ENCODE data around the gene NR1I3.
"Not testable (repeated sequence)": the region's sequence is repeated elsewhere in the genome, so short reads cannot be mapped to it uniquely, and the experiment has no call there.

Gene NR1I3

GRCh38 chr1:161260376-161261260, 22.6 kb upstream of the NR1I3 start:
- no peak for TF ChIP-seq CTCF (IDR thresholded peaks at IDR 0.05; ENCODE audit: control extremely low read depth, extremely low read depth, low read depth, missing control alignments)
- ChIA-PET POLR2A (no interaction called here), CTCF (interaction anchor here (0.8 to 1.4 kb wide), 9 partner anchors 22 to 189 kb away, joined by 3 to 4 read pairs (median 3); partner anchors contain the start of gene NR1I3)
- no peak for DNase-seq (ENCODE audit: extremely low spot score)

DNA sequence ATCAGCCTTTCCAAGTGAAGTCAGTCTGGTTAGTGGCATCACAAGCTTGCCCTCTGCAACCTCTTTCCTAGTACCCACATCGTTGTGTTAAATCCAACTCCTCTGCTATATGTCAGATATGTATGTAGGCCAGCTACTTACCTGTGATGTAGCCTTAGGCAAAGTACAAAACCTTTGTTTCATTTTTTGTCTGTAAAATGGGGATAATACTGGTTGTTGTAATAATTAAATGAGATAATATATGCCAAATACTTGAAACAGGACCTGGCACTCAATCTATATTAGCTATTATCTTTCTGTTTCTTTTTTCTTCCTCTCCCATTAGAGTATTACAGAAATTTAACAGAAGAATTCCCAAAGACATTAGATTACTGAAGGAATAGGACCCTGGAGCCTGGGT, 21.8 kb upstream of the NR1I3 start:
- no peak for TF ChIP-seq CTCF (IDR thresholded peaks at IDR 0.05; ENCODE audit: control extremely low read depth, extremely low read depth, low read depth, missing control alignments)
- ChIA-PET CTCF (interaction anchor here (1.1 to 1.7 kb wide), 2 partner anchors 29 to 32 kb away, joined by 3 to 11 read pairs; no protein-coding TSS in a partner anchor), POLR2A (no interaction called here)
- no peak for DNase-seq (ENCODE audit: extremely low spot score)

DNA sequence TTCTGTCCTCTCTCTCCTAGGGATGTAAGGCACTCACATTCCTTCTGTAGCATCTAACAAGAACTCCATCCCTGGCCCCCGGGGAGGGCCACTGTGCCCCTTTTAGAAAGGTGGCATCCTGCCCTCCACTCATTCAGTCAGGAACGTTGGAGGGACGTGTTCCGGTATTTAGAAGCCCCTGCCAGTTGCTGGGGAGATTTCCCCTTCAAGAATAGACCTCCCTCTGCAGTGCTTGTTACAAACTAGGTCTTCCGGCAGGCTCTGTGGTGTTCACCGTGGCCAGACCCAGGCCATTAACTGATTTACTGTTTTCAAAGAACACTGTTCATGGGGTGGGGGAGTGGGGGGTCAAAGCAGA, 21.3 kb upstream of the NR1I3 start:
- no peak for TF ChIP-seq CTCF (IDR thresholded peaks at IDR 0.05; ENCODE audit: control extremely low read depth, extremely low read depth, low read depth, missing control alignments)
- CTCF ChIA-PET = interaction anchor here (1.7 to 2.5 kb wide), 3 partner anchors 11 to 32 kb away, joined by 7 to 11 read pairs (median 8); no protein-coding TSS in a partner anchor
- POLR2A ChIA-PET = no interaction called here
- no peak for DNase-seq (ENCODE audit: extremely low spot score)

GRCh38 chr1:161258439-161259344, 20.7 kb upstream of the NR1I3 start, which contains the start of gene PCP4L1:
PCP4L1 (plus strand) TSS chr1:161258745; CDS start chr1:161258975, 230 bp downstream.
- ChIA-PET CTCF (interaction anchor here (0.7 to 2.5 kb wide), 7 partner anchors 10 to 123 kb away, joined by 3 to 11 read pairs (median 6); no protein-coding TSS in a partner anchor), POLR2A (interaction anchor here (0.6 kb wide), 1 partner anchor 10 kb away, joined by 6 read pairs; no protein-coding TSS in a partner anchor)
- no peak for TF ChIP-seq CTCF (IDR thresholded peaks at IDR 0.05; ENCODE audit: control extremely low read depth, extremely low read depth, low read depth, missing control alignments)
- peak; percentile 70 for DNase-seq (ENCODE audit: extremely low spot score)

DNA sequence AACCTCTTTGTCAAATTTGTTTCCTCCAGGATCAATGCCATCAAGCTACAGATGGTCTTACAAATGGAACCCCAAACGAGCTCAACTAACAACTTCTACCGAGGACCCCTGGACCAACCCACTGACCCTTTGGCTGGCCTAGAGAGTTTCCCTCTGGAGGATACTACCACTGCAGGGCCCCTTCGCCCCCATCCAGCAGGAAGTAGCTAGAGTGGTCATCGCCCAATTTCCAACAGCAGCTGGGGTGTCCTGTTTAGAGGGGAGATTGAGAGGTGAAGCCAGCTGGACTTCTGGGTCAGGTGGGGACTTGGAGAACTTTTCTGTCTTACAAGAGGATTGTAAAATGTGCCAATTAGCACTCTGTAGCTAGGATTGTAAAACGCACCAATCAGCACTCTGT, 19.1 kb upstream of the NR1I3 start:
- DNase-seq (ENCODE audit: extremely low spot score); POLR2A ChIA-PET: not testable (repeated sequence)
- CTCF ChIA-PET = interaction anchor here (0.8 to 2.5 kb wide), 9 partner anchors 9 to 125 kb away, joined by 3 to 7 read pairs (median 4); no protein-coding TSS in a partner anchor

DNA sequence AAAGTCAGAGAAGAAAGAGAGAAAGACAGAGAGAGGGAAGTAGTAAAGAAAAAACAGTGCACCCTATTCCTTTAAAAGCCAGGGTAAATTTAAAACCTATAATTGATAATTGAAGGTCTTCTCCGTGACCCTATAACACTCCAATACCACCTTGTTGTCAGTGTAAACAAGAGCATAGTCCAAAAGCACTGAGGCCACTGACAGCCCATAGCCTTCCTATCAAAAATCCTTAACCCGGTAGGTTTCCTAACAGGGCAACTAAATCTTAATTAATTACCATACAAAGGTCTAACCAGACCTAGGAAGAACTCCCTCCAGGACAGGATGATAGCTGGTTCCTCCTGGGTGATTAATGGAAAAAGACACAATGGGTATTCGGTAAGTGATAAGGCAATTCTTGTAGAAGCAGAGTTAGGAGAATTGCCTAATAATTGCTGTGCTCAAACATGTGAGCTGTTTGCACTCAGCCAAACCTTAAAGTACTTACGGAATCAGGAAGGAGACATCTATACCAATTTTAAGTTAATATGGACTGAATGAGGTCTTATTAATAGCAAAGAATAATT, 18.0 kb upstream of the NR1I3 start:
- CTCF ChIA-PET = interaction anchor here (1.1 to 1.8 kb wide), 3 partner anchors 19 to 126 kb away, joined by 3 to 7 read pairs (median 4); no protein-coding TSS in a partner anchor
- POLR2A ChIA-PET; DNase-seq (ENCODE audit: extremely low spot score): not testable (repeated sequence)

- CTCF ChIA-PET; DNase-seq (ENCODE audit: extremely low spot score); POLR2A ChIA-PET: not testable (repeated sequence)
Observed at GRCh38 chr1:161255302-161255701, 17.3 kb upstream of the NR1I3 start.
